ENCODE measurements around the gene ACTL8.

GRCh38 chr1:17795836-17796645 is 40.9 kb downstream of the ACTL8 start:
- TF ChIP-seq REST (IDR thresholded peaks at IDR 0.05; ENCODE audit: insufficient replicate concordance, low read depth) (no peak), CTCF (IDR thresholded peaks at IDR 0.05; ENCODE audit: insufficient read depth, low read length) (no peak)
